Calu3 (cell line): Measurements from ENCODE around the gene BTRC. TPM values are rescaled to one million over a fixed set of nuclear protein-coding genes. Genes with fewer than 3 reads are reported as not detected.
A peak's percentile ranks its signal among the peaks of the same experiment; 100 is the strongest.
"Not testable (repeated sequence)": the region's sequence is repeated elsewhere in the genome, so short reads cannot be mapped to it uniquely, and the experiment has no call there.

Experiments
- BruUV-seq: library from RNA; stranded (reverse); fragments of 400-500 nt; replicated peaks from 2 replicates; lab custom pipeline; 2021; lab: Mats Ljungman, UMichigan
- CTCF ChIA-PET: fragments of 300-600 bp; sonication (Branson Sonifier 250); formaldehyde crosslinking; loops from one replicate; lab custom pipeline; 2022; ENCODE audit warnings: antibody characterized with exemption; lab: Charles Lee
- DNase-seq: peaks from one replicate; pipeline ENCODE4 v3.0.0; 2022
- H3K27ac Mint-ChIP-seq: one replicate; pipeline ENCODE4 v1.8.0; 2022; ENCODE audit warnings: mixed read lengths; ENCODE audit not compliant: unreplicated experiment
- H3K27me3 Mint-ChIP-seq: one replicate; pipeline ENCODE4 v1.8.0; 2022; ENCODE audit warnings: mixed read lengths; ENCODE audit not compliant: unreplicated experiment
- H3K36me3 Mint-ChIP-seq: one replicate; pipeline ENCODE4 v1.8.0; 2022; ENCODE audit warnings: mild to moderate bottlenecking, moderate library complexity, mixed read lengths; ENCODE audit not compliant: insufficient read depth, unreplicated experiment
- H3K4me1 Mint-ChIP-seq: one replicate; pipeline ENCODE4 v1.8.0; 2022; ENCODE audit warnings: mild to moderate bottlenecking, low read depth, mixed read lengths; ENCODE audit not compliant: unreplicated experiment
- H3K4me3 Mint-ChIP-seq: one replicate; pipeline ENCODE4 v1.8.0; 2022; ENCODE audit warnings: mild to moderate bottlenecking, low read depth, moderate library complexity, mixed read lengths; ENCODE audit not compliant: unreplicated experiment
- H3K9me3 Mint-ChIP-seq: one replicate; pipeline ENCODE4 v1.8.0; 2022; ENCODE audit warnings: low read depth, mixed read lengths; ENCODE audit not compliant: unreplicated experiment
- CTCF ChIP-seq: fragments of 200-600 bp; IDR thresholded peaks from one replicate; pipeline ENCODE4 v1.8.0; 2022; ENCODE audit warnings: antibody characterized with exemption; ENCODE audit not compliant: unreplicated experiment
- intact Hi-C: fragments of 100-400 bp; cut with micrococcal nuclease; formaldehyde crosslinking; loops from one replicate; pipeline ENCODE4 v1.10.0; 2022; ENCODE audit not compliant: unreplicated experiment
- total RNA-seq: library from RNA; stranded (reverse); gene quantifications from 2 replicates; pipeline ENCODE4 v1.2.3, GENCODE V29; 2022

The BTRC gene
- total RNA-seq, 1 experiment from 2014 or later, result 7.9 TPM

GRCh38 chr10:101351477-101351876 is 2.5 kb upstream of the BTRC start:
- CTCF ChIA-PET, result no interaction called here
- DNase-seq, result no peak
- intact Hi-C loops, result no loop called here
- no peak for TF ChIP-seq CTCF
- BruUV-seq, result no TSS peak
- Mint-ChIP-seq H3K36me3 (peaks cover 13% of the 10 kb centered on the region), H3K27me3 (peaks cover 29% of the 10 kb centered on the region), H3K9me3 (no peaks in the 10 kb centered on the region), H3K4me1 (peaks cover 12% of the 10 kb centered on the region), H3K27ac (no peak overlapping the region), H3K4me3 (no peak overlapping the region)

- H3K9me3 Mint-ChIP-seq, H3K27ac Mint-ChIP-seq, H3K4me3 Mint-ChIP-seq, BruUV-seq, intact Hi-C loops, DNase-seq: not testable (repeated sequence)
- CTCF ChIA-PET, result interaction anchor here (0.5 kb wide), 1 partner anchor 14 kb away, joined by 3 read pairs; no protein-coding TSS in a partner anchor
- Mint-ChIP-seq H3K4me1 (peaks cover 12% of the 10 kb centered on the region), H3K27me3 (peaks cover 29% of the 10 kb centered on the region), H3K36me3 (peaks cover 13% of the 10 kb centered on the region)
These were observed 1.1 kb upstream of the BTRC start for GRCh38 chr10:101352857-101353256.

GRCh38 chr10:101354328-101355071 is 535 bp downstream of the BTRC start:
- Mint-ChIP-seq H3K27me3 (peaks cover 16% of the 10 kb centered on the region), H3K4me3 (peak overlapping the region; percentile 95), H3K4me1 (peaks cover 21% of the 10 kb centered on the region), H3K36me3 (peaks cover 17% of the 10 kb centered on the region), H3K27ac (peak overlapping the region; percentile 74), H3K9me3 (no peaks in the 10 kb centered on the region)
- no peak for TF ChIP-seq CTCF
- no peak for DNase-seq
- no TSS peak for BruUV-seq
- intact Hi-C loops, result no loop called here
- CTCF ChIA-PET, result interaction anchor here (0.6 to 0.9 kb wide), 3 partner anchors 13 to 44 kb away, joined by 4 to 8 read pairs (median 4); no protein-coding TSS in a partner anchor

- no peak for TF ChIP-seq CTCF
- H3K9me3 Mint-ChIP-seq, result no peaks in the 10 kb centered on the region
- H3K4me3 Mint-ChIP-seq, result peak overlapping the region; percentile 95
- H3K36me3 Mint-ChIP-seq, result peaks cover 17% of the 10 kb centered on the region
- intact Hi-C loops, result no loop called here
- TSS peak; percentile 51 for BruUV-seq
- no peak for DNase-seq
- H3K27ac Mint-ChIP-seq, result peak overlapping the region; percentile 74
- H3K4me1 Mint-ChIP-seq, result peaks cover 21% of the 10 kb centered on the region
- CTCF ChIA-PET, result no interaction called here
- peaks cover 9% of the 10 kb centered on the region for H3K27me3 Mint-ChIP-seq
These were observed 1.2 kb downstream of the BTRC start for GRCh38 chr10:101355072-101355706.

- Mint-ChIP-seq H3K4me1 (peaks cover 21% of the 10 kb centered on the region), H3K27me3 (no peaks in the 10 kb centered on the region), H3K4me3 (no peak overlapping the region), H3K27ac (no peak overlapping the region), H3K36me3 (peaks cover 17% of the 10 kb centered on the region), H3K9me3 (no peaks in the 10 kb centered on the region)
- CTCF ChIA-PET, result no interaction called here
- no peak for DNase-seq
- intact Hi-C loops, result no loop called here
- BruUV-seq, result no TSS peak
- TF ChIP-seq CTCF, result no peak
These were observed 2.2 kb downstream of the BTRC start for GRCh38 chr10:101356132-101356531.
